Activated CD8-positive, alpha-beta memory T cell treated with anti-CD3 and anti-CD28 coated beads, Interleukin-2, amount 50 U/mL, for 24 hours (primary cell): ENCODE results near the gene CSH2.
A peak's percentile ranks its signal among the peaks of the same experiment; 100 is the strongest.
"Not testable (repeated sequence)": the region's sequence is repeated elsewhere in the genome, so short reads cannot be mapped to it uniquely, and the experiment has no call there.

Source experiments
- DNase-seq: peaks from one replicate; pipeline ENCODE4 v3.0.0-alpha.2; 2020; ENCODE audit errors: extremely low read depth

The CSH2 gene

DNA sequence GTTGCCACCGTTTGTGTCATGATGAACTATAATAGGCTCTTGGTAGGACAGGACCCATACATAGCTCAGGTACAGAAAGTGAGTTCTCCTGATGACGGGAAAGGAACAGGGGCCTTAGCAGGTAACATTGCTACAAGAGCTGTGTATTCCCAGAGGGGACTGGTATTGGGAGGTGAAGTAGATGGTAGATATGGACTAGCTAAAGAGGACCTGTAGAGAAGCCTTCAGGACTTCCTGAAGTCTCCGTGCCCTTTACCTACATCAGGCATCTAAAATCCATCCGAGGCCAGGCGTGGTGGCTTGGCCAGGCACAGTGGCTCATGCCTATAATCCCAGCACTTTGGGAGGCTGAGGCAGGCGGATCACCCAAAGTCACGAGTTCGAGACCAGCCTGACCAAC, 18.3 kb downstream of the CSH2 start:
- no peak for DNase-seq

GRCh38 chr17:63854709-63855108, 18.8 kb downstream of the CSH2 start:
- no peak for DNase-seq

GRCh38 chr17:63853260-63853659, 20.2 kb downstream of the CSH2 start:
- no peak for DNase-seq

- DNase-seq, result no peak
Observed at GRCh38 chr17:63850401-63850800, 23.1 kb downstream of the CSH2 start.

DNA sequence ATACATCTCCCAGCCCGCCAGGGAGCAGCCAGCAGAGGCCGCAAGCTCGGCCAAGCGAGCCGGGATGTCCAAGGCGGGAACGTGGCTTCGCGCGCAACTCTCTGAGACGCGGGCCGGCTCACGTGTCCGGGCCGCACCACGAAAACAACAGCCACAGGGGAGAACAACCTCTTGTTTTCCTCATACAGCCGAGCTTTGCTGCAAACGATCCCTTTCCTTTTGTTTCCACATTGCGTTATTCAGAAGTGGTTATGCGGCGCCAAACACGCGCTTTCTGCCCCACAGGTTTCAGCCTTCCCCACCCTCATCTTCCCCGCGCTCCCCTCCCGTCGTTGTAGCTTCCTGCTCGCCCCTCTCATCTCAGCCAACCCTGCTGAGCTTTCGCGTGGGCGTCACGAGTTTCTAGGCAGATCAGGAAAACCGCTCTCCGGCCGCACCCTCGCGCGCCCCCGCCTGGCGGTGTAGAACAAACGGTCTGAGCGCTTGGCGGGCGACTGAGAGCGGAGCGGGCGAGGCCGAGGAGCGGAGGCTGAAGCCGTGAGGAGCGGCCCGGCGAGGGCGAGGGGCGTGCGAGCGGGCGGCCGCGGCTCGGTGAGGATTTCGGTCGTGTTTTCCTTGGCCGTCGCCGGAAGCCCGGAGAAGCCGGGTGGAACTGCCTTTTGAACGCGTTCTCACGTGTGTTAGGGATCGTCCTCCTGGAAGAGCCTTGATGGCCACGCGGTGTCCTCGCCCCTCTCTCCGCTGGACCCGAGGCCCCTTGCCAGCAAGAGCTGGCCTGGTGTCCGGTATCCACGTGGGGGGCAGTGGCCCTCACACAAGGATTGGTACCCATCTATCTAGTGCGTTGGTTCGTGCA, 24.4 kb downstream of the CSH2 start:
- DNase-seq, result peak; percentile 89

GRCh38 chr17:63847525-63848249, 25.8 kb downstream of the CSH2 start:
- DNase-seq, result no peak

- DNase-seq, result no peak
Observed at GRCh38 chr17:63845509-63845908, 28.0 kb downstream of the CSH2 start.

DNA sequence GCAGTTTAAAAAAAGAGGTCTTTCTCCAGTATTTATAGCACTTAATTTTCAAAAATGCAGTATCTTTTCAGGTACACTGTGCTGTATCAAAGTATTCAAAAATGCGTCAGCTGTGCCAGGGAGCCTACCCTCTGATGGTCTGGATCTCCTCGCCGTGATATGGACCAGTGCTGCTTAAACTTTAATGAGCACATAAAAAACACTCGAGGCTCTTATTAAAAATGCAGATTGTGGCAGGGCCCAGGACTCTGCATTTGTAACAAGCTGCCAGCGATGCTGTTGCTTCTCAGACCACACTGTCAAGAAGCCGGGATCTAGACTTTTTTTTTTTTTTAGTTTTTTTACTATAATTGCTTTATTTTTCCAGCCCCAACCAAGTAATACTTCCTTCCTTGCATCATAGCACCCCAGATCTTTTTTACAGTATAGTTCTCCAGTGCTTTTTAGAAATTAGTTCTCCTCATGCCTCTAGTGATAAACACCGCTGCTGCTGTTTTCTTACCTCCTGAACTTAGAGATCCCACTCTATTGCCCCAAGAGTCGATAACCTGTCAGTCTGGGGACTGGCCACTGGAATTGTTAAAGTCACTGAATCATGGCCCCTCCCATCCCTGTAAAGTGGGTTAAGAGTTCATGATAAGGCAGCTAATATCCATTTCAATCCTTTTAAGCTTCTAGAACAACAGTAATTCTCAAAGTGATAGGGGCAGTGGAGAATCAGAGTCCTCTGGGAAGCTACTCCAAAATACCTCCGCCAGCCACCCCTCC, 29.4 kb downstream of the CSH2 start:
- no peak for DNase-seq

- not testable (repeated sequence) for DNase-seq
Observed at GRCh38 chr17:63843387-63843888, 30.0 kb downstream of the CSH2 start.

DNA sequence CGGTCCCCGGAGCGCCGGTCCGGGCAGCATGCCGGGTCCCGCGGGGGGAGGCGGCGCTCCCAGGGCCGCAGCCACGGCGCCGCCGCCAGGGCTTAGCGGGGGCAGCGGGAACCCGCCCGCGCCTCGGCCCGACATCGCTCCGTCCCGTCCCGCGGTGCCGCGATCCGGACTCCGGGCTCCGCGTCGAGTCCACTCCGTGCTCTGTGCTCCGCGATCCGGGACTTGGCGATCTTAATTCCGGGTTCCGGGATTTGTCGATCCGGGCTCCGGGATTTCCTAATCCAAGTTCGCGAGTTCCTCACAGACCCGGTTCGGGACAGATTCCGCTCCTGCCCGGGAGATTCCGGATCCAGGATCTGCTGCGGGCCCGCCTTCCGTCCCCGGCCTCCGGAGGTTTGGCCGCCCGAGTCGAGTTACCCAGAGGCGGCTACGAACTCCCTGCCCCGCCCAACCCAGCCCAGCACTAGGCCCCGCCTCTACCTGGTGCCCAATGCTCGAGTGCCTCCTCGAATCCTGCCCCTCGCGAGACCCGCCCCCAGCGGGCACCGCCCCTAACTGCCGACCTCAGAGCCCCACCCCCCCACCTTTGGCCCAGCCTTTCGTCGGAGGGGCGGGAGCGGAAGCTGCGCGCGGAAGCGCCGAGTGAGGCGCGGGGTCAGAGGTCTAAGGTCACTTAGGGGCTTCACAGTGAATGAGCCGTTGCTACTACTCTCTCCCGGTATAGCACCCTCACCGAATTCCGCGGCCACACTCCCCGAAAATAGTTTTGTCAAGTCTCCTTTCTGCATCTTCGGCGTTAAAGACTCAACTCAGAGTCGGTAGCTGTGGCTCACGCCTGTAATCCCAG, 30.7 kb downstream of the CSH2 start, which contains the start of gene SMARCD2:
SMARCD2 (minus strand) TSS at position 146 of the 847 bp plus-strand sequence; CDS start at position 135, 11 bp downstream.
- peak; percentile 96 for DNase-seq

DNA sequence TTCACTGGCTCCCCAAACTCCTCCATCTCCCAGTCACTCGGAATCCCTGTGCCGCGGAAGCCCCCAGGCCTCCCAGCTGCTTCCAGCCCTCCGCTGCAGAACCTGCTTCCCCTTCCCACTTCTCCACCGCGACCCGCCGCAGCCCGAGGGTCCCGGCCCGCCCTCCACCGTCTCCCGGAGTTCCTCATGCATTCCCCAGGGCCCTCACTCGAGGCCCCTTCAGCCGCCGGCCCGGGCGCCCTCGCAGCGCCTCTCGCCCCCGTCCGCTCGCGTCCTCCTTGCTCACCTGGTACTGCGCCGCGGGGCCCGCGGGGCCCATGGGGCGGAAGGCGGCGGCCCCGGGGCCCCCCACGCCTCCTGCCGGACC, 31.3 kb downstream of the CSH2 start:
- DNase-seq, result no peak

DNA sequence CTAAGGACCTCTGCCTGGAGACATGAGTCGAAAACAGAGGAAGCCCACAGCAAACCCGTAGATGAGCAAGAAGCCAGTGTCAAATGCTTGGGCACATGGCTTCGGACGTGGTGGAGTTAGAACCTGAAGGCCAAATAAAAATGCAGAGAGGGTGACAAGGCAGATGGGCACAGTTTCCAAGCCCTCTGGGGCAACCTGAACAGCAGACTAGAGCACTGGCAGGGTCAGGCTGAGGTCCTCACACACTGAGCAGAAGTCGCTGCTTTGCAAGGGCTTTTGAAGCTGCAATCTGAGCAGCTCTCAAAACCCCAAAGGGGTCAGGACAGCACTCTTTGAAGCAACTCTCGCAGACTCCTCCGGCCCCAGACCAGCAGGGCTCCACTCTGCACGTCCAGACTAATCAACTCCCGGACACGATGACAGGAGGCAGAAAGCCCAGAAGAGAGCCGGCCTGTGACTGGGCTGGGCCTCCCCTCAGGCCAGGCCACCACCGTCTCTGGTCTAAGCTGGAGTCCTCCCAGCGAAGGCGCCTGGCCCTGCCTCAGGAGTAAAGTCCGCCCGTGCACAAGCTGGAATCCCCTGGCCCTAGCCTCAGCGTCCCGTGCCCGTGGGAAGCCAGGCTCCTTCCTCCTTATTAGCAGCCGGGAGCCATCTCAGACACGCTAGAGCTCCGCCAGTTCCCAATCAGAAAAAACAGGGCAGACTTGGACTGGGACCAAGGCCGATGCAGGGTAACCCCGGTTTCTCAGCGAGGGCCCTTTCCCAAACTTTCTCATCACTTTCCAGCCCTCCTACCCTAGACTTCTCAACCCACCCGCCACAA, 31.9 kb downstream of the CSH2 start:
- DNase-seq, result no peak

GRCh38 chr17:63840591-63841349, 32.7 kb downstream of the CSH2 start:
- DNase-seq, result no peak

DNA sequence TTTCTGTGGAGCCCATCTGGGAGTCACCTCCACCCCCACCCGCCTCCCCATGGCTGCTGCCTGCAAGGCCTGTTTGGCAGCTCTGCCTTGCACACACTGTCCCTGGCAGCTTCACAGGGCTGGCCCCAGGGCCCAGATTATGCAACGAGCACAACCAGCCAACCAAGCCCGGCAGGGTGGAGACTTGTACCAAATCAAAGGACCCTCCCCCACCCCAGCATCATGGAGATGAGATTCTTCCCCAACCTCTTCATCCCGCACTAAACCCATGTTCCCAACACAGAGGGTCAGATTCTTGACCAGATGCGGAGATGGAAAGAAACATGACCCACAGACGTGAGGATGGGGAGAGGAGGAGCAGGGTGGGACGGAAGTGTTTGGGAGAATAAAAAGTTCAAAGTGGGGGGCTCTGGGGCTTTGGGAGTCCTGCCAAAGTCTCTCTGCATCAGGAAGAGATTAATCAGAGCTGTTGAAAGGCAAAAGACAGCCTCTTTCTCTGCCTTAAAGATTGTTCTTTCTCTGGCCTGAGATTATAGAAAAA, 34.8 kb downstream of the CSH2 start:
- DNase-seq, result no peak

DNA sequence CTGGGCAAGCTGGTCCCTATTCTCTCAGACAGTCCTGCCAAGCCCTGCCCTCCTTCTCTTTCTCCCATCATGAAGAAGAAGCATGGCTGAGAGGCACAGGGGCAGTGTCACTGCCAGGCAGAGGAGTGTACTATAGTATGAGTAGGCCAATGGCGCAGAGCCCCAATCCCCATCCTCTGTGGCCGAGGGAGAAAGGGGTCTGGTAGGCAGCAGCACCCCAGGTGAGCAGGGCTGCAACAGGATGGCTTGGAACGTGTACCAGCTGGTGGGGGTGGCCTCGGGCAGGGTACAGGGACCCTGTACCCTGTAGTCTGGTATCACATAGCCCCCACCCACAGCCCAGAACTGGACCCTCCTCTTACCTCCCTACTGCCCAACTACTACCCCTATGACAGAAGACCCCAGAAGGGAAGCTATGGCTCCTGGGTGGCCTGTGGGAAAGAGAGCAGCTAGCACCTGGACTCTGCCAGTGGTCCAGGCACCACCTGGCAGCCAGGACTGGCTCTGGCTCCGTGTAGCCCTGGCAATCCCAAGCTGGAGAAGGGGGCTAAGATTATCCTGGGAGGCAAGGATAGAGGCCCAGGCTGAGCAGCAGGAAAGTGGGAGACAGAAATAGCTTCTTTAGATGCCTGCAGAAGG, 35.4 kb downstream of the CSH2 start:
- no peak for DNase-seq

DNA sequence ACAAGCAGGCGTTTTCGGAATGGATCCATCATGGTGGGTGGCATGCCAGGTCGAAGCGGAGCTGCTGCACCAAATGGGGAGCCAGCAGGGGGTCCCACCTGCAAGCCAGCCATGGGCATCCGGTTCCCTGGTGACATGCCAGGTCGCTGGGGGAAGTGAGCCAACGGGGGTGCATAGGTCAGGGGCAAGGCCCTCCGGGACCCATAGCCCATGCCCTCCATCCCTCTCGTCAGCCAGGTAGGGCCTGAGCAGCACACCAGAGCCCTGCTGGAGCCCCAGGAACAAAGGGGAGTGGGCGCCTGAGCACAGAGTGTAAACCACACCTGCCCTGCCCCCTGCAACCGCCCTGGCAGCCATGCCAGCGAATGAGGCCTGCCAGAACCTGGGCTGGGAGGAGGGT, 36.0 kb downstream of the CSH2 start:
- no peak for DNase-seq

- no peak for DNase-seq
Observed at GRCh38 chr17:63836811-63837210, 36.7 kb downstream of the CSH2 start.

GRCh38 chr17:63835167-63835720, 38.2 kb downstream of the CSH2 start:
- no peak for DNase-seq
